ENCODE measurements around the gene IGF2BP2.

GRCh38 chr3:185705498-185705897, 119.3 kb downstream of the IGF2BP2 start:
- TF ChIP-seq CTCF (IDR thresholded peaks at IDR 0.05) (no peak), EP300 (IDR thresholded peaks at IDR 0.05) (no peak)
